ENCODE data around the gene SYT1.
"Not testable (repeated sequence)": the region's sequence is repeated elsewhere in the genome, so short reads cannot be mapped to it uniquely, and the experiment has no call there.

GRCh38 chr12:79210403-79210802, 345.8 kb downstream of the SYT1 start:
- not testable (repeated sequence) for TF ChIP-seq CTCF (IDR thresholded peaks at IDR 0.05; ENCODE audit: extremely low read depth in 1 of 2, insufficient read depth in 1 of 2, low read depth in 1 of 2, low read length in 2 of 2); POLR2A (IDR thresholded peaks at IDR 0.05; ENCODE audit: low read depth, low read length); POLR2AphosphoS5 (IDR thresholded peaks at IDR 0.05; ENCODE audit: insufficient read depth, low read depth, low read length); EZH2 (IDR thresholded peaks at IDR 0.05; ENCODE audit: borderline replicate concordance, low read depth, low read length, severe bottlenecking); FOS (IDR thresholded peaks at IDR 0.05; ENCODE audit: borderline replicate concordance, insufficient read depth, low read length); MYC (IDR thresholded peaks at IDR 0.05; ENCODE audit: low read depth, low read length); MAX (IDR thresholded peaks at IDR 0.05; ENCODE audit: insufficient read depth, insufficient read length); JUN (IDR thresholded peaks at IDR 0.05; ENCODE audit: borderline replicate concordance, insufficient read depth, insufficient read length, low read depth)

All from endothelial cell of umbilical vein (primary cell).